Fibroblast of skin of left quadriceps (primary cell): Measurements from ENCODE around the gene TAS2R39.
"Not testable (repeated sequence)": the region's sequence is repeated elsewhere in the genome, so short reads cannot be mapped to it uniquely, and the experiment has no call there.

Experiments used
- DNase-seq, 2 experiments: peaks; one replicate each; pipeline ENCODE4 v3.0.0-alpha.2; 2013; ENCODE audit warnings: low read depth in 2 of 2

The TAS2R39 gene

DNA sequence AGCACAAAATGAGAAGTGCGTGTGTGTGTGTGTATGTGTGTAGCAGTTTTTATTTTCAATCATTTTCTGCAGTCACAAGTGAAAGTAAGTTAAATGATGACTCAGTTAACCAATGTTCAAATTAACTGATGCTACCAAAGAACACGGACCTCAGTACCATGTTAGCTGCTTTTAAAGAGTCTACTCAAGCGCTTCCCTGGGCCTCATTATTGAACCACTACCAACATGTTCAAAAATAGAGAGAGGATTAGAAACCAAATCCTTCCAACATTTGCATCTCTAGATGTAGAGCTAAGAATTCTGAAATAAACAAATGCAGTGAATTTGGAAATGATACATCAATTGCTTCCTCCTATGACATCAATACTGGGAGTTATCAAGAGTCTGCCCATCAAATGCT lies at the start of gene TAS2R39:
Gene TAS2R39, plus strand, starts transcription at position 396 of the 400 bp plus-strand sequence. Its CDS starts 0 bp downstream, at position 396.
- no peak for DNase-seq

DNA sequence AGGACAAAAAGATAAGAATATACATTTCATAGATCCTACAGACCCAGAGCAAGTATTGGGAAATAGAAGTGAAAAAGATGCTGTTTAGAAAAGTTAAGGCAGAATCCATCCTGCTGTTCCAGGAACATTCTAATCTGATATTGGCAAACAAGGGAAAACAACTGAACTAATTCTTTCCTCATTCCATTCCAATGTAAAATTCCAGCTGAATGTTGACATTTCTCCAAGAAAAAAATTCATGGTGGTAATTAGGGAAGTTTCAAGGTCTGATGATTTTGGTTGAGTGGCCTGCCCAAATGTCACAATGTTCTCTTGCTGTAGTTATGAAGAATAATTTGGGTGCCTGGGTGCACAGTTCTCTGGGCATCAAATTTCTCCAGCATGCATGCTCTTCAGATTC lies 36.1 kb upstream of the TAS2R39 start:
- DNase-seq, result no peak

DNA sequence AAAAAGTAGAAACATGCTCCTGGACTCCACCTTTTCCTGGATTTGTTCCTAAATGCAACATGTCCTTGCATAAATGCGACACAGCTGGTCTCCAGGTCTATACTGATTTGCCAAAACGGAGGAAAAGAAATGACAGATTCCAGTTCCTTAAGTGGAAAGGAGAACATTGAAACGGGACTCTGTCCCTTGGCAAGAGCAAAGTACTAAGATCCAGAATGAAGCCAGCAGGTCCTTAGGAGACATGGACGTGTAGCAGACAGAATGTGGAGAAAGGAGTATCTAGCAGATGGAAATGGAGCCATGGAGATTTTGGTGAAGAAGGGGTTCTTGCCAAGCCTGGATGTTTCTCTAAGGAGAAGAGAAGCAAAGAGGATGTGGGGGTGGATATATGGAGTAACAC lies 35.2 kb upstream of the TAS2R39 start:
- DNase-seq, result no peak

DNA sequence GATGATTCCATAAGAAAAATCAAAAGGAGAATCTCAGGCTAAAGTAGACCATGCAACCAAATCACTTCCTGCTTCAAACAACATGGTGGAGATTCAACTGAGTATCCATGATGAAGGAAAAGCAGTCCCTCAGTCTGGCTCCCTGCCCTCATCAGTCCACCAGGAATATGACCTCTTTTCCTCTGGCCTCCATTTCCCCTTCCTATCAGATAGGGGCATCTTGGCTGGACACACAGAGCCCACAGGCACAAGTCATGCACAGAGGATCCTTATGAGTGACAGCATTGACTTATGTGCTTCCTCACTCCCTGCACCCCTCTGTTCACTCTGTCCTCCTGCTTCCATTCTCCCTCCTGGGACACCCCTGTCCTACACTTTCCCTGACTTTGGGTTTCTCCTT lies 34.6 kb upstream of the TAS2R39 start:
- DNase-seq, result no peak

DNA sequence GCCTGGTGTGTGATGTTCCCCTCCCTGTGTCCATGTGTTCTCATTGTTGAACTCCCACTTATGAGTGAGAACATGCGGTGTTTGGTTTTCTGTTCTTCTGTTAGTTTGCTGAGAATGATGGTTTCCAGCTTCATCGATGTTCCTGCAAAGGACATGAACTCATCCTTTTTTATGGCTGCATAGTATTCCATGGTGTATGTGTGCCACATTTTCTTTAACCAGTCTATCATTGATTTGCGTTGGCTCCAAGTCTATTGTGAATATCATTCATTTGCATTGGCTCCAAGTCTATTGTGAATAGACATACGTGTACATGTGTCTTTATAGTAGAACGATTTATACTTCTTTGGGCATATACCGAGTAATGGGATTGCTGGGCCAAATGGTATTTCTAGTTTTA lies 32.5 kb upstream of the TAS2R39 start:
- not testable (repeated sequence) for DNase-seq

DNA sequence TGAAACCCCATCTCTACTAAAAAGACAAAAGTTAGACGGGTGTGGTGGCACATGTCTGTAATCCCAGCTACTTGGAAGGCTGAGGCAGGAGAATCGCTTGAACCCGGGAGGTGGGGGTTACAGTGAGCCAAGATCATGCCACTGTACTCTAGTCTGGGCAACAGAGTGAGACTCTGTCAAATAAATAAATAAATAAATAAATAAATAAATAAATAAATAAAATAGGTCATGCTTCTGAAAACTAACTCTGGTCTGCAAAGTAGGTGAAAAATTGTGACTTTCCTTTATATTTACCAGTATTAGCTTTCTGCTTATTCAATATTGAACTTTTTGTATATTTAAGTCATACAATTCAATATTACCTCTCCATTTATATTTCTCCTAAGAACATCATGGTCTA lies 24.6 kb upstream of the TAS2R39 start:
- not testable (repeated sequence) for DNase-seq

DNA sequence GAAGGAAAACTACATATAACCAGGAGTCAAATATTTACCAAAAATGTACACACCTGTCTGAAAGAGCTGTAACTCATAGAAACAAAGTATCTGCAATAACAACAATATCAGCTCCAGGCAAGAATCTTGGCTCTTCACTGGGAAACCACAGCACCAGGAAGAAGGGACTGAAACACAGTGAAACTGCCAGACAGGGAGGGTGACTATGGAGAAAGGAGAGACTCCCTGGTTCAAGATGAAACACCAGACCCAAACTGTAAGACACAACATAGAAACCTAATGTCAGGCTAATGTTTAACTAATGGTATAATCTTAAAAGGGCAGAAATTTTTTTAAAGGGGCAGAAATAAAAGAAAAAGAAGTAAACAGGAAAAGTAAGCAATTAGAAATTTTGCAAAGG lies 11.5 kb upstream of the TAS2R39 start:
- no peak for DNase-seq

DNA sequence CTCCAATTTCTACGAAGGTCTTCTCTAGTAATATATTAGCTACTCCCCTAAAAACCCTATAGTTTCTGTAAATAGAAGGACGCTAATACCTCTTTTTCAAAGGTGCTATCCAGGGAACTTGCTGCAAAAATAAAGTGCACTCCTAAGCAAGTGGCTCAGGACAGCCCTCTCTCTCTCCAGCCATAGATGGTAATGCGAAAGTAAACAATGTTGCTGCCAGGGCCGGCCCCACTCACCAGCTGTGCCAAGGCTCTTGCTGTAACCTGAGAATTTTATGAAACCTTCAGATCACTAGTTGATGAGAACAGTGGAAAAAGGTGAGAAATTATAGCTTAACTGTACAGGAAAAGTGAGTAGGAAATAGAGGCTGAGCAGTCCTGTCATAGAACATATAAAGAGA lies 10.9 kb upstream of the TAS2R39 start:
- no peak for DNase-seq

DNA sequence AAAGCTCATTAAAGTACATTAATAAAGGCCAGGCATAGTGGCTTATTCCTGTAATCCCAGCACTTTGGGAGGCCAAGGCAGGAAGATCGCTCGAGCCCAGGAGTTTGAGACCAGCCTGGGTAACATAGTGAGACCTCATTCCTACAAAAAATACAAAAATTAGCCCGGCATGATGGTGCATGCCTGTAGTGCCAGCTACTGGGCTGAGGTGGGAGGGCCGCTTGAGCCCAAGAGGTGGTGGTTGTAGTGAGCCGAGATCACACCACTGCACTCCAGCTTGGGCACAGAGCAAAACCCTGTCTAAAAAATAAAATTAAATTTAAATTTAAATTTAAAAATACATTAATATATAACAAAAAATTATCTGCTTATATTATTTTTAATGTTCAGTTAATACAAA lies 7.1 kb upstream of the TAS2R39 start:
- DNase-seq, result no peak

DNA sequence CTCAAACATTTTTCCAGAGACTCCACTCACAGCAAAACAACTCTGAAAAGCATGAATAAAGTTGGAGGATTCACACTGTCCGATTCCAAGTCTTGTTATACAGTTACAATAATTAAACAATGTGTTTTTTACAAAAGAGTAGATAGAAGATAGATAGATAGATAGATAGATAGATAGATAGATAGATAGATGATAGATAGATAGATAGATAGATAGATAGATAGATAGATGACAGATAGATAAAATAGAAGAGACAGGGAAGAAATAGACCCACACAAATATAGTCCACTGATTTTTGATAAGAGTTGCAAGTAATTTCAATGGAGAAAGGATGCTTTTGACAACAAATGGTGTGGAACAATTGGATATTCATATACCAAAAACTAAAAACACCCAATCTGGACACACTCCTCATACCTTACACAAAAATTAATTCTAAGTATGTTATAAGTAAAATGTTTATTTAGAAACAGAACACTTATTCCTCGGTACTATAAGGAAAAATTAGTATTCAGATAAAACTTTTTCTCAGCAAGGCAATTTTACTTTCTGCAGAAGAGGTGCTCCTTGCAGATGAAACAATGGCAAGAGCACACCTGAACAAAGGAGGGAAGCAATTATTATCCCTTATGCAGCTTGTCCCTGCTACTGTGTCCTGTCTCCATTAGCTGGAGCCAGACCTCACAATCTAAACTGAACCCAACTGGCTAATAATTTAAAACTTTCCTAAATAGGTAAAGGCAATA lies 5.7 kb upstream of the TAS2R39 start:
- no peak for DNase-seq

DNA sequence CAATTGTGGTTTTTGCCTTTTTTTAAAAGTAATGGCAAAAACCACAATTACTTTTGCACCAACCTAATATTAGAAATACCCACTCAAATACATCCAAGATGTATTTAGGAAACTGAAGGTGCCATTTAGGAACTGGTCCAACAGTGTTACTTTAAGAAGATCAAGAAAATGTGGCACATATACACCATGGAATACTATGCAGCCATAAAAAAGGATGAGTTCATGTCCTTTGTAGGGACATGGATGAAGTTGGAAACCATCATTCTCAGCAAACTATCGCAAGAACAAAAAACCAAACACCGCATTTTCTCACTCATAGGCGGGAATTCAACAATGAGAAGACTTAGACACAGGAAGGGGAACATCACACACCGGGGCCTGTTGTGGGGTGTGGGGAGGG lies 2.4 kb upstream of the TAS2R39 start:
- not testable (repeated sequence) for DNase-seq

DNA sequence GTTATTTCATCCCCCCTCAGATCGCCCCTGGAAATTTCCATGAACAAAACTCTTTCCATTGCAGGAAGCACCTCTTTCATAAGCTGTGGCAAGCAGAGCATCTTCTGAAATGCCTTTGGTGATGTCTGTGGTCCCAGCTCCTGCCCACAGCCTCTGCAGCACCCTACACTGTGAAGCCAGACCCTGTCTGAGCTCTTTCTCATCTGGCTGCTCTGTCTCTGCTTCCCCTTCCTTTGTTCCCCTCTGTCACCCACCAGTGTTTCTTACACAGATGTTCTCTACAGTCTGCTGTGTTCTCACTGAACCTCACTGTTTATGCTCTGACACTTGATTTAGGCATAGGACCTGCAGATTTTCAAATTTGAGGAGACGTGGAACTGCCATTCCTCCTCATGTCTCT lies 1.9 kb upstream of the TAS2R39 start:
- no peak for DNase-seq

DNA sequence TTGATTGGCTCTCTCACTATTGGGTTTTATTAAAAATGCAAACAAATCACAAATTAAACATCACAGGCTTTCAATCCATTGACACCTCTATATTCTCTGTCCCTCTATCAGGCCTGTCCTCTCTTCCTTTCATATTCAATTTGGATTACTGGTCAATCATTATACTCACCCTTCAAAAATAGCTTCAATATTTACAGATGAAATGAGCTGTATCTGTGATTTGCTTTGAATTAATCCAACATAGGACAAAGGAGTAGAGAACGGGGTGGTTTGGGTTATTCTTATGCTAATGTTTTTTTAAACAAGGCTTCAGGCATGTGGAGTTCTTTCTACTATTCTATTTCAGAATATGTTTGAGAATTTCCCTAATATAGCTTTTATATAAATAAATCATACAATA lies 2.3 kb downstream of the TAS2R39 start:
- DNase-seq, result no peak

DNA sequence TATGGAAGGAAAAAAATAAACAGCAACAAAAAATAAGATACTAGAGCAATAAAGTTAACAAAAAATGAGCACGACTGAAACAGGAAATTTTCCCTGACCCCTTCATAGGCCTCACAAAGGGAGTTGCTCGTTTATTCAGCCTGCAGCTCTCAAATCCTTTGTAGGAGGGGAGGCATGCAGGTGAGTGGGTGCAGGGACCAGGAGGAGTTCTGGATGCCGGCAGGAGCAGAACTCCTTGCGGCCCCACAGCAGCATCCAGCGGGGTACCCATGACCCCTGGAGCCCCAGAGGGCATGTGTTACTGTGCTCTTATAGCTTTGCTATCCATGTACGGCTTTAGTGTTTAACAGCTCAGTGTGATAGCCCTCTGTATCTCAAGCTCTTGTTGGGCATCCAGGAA lies 5.8 kb downstream of the TAS2R39 start:
- no peak for DNase-seq

DNA sequence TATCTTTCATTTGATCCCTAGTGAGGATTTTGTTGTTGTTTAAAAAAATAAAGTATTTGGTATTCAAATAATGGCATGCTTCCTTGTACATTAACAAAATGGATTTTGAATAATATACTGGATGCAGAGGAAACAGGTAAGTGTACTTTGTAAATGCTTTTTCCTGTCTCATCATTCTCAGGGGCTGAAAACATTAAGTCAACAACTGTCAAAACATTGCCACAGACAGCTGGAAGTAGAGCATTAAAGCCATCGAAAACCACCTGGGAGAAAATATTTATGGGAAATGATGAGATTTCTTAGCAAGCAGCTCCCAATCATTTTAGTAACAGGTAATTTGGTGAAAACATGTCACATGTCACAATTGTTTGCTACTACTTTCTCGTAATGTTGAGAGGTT lies 10.7 kb downstream of the TAS2R39 start:
- no peak for DNase-seq

DNA sequence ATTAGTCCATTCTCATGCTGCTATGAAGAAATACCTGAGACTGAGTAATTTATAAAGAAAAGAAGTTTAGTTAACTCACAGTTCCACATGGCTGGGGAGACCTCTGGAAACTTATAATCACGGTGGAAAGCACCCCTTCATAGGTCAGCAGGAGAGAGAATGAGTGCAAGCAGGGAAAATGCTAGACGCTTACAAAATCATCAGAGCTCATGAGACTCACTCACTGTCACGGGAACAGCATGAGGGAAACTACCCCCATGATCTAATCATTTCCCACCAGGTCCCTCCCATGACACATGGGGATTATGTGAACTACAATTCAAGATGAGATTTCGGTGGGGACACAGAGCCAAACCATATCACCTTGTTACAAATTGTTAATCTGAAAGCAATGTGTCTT lies 15.8 kb downstream of the TAS2R39 start:
- DNase-seq, result no peak

DNA sequence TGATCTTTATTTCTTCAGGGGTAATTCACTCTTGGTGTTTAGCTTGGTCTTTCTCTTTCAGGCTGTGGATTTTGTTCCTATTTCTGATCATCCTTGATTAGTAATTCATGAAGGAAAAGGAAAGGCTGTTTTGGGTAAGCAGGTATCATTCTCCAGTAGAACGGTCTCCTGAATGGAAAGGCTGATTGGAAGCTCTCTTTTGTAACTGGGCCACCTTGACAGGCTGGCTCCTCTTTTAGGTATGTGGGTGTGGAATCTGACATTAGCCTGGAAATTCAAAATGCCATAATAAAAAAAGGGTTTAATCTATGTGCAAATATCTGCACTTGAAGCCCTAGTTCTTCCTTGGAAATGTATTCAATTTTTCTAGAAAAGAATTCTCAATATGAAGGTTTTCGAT lies 18.9 kb downstream of the TAS2R39 start:
- no peak for DNase-seq

DNA sequence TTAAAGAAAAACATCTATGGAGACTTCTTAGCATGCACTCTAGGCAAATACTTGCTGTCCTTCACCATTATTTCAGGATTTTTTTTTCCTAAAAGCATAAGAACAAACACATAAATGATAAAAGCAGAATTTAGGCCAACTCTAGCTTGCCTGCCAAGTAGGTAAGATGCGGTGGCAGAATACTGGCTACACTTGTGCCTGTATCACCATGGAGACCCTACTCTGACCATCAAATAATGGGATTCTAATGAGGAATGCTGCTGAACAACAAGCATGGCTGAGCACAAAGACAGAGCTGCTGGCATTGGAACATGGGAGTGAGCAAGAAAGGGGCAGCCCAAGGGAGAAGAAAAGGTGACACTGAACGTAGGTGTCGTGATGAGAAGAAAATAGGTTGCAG lies 20.2 kb downstream of the TAS2R39 start:
- DNase-seq, result no peak

DNA sequence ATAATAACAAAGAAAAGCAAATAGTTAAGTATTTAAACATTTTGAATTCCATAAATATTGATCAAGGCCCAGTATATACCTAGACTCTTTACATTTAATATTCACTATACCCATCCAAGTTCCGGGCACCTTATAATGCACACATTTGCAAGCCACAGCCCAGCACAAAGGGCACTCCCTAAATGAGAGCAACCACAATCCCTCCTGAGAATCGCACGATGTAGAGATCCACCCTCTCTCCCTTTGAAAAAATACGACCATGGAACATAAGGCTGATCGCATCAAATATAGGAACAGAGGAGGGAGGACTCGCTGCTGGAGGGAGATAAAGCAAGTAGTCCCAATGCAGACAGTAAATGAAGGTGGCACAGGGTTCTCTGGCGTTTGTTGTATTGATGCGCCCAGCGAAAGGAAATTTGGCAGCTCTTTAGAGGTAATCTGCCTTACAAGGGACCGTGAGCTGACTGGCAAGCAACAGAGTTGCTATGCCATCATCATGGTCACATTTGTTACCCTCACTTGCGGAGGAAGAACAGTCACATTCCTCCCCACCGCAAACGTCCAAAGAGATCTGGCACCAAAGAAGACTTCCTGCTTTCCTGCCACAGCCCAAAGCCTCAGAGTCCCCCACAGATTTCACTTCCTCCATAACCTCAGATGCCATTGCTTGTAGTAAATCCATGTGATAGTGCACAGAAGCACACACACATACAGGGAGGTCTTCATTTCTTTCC lies 22.5 kb downstream of the TAS2R39 start:
- no peak for DNase-seq

DNA sequence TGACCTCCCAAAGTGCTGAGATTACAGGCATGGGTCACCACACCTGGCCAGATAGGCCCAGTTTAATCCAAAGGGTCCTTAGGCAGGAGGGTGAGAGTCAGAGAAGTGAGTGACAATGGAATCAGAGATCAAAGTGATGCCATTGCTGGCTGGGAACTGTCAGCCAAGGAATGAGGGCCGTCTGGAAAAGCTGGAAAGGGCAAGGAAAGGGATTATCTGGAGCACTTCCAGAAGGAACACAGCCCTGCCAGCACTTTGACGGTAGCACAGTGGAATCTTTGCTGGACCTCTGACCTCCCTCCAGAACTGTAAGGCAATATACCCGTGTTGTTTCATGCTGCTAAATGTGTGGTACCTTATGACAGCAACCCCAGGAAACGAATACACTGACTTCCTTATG lies 27.3 kb downstream of the TAS2R39 start:
- no peak for DNase-seq

DNA sequence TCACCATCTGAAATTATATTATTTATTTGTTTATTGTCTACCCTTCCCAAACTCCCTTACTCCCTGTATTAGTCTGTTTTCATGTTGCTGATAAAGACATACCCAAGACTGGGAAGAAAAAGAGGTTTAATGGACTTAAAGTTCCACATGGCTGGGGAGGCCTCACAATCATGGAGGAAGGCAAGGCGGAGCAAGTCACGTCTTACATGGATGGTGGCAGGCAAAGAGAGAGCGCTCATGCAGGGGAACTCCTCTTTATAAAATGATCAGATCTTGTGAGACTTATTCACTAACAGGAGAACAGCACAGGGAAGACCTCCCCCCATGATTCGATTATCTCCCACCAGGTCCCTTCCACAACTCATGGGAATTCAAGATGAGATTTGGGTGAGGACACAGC lies 30.3 kb downstream of the TAS2R39 start:
- DNase-seq, result not testable (repeated sequence)

DNA sequence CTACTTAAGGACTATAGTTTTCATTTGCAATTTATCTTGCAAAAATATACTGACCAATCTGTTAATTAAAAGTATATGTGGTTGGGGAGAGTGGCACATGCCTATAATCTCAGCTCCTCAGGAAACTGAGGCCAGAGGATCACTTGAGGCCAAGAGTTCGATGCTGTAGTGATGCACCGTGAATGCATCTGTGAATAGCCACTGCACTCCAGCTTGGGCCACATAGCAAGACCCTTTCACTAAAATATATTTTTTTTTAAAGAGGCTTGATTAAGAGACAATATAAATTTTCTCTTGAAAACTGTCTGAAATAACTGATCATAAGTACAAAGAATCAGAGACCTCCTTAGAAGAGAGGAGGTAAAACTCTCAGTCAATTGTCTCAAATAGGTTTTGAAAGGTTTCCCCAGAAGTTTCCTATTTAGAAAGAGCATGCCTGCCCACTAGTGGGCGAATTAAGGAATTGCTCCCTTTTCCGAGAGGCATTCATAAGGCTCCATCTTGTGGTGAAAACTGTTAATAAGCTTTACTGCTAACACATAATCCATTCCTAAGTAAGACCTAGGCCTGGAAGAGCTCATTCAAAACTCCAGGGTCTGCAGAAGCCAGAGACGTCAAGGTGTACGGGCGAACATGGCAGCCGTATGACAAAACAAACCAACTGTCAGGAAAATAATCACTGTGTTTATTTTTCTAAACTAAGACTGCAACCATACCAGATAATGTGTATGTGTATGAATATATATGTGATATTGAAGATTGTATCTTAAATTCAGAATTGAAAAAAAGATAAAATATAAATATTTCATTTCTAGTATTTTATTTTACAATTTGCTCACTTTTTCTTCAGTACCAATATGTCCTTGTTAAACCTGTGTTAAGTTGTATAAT lies 31.8 kb downstream of the TAS2R39 start:
- peak; percentile 66 to 68 for DNase-seq
